B cell (primary cell): Measurements from ENCODE around the gene PCBP3. TPM values are rescaled to one million over a fixed set of nuclear protein-coding genes. Genes with fewer than 3 reads are reported as not detected.

Experiments
- ATAC-seq: fragments of 200-7000 bp; cut with Tn5 transposase; one replicate; pipeline ENCODE4 v1.10.0; 2021; ENCODE audit warnings: low read depth, mild to moderate bottlenecking, moderate number of reproducible peaks, moderate library complexity
- CTCF ChIA-PET: fragments of 350-600 bp; sonication (Branson Sonifier 250); formaldehyde crosslinking; loops from one replicate; lab custom pipeline; 2021; ENCODE audit warnings: antibody characterized with exemption, inconsistent platforms; lab: Charles Lee
- POLR2A ChIA-PET: fragments of 350-600 bp; sonication (Branson Sonifier 250); formaldehyde crosslinking; loops from one replicate; lab custom pipeline; 2021; ENCODE audit warnings: antibody characterized with exemption; lab: Charles Lee
- DNase-seq: peaks from one replicate; pipeline ENCODE4 v3.0.0; 2013
- H2AFZ ChIP-seq: 2 replicates; pipeline ENCODE4 v1.6.1; 2012; ENCODE audit warnings: mild to moderate bottlenecking, low read depth, low read length; ENCODE audit not compliant: insufficient read depth, poor library complexity, severe bottlenecking
- H3K27ac ChIP-seq, 2 donors: 1 replicate in 1 of 2; 2 replicates in 1 of 2; pipeline ENCODE4 v1.5.1; 2012 to 2013; ENCODE audit warnings: low read length in 2 of 2, mild to moderate bottlenecking in 2 of 2, moderate library complexity in 1 of 2
- H3K27me3 ChIP-seq, 4 experiments: fragments of 200-600 bp in 1 of 4; sonication (generic) in 1 of 4; replicated peaks in 1 of 4; 1 replicate in 2 of 4; 2 replicates in 2 of 4; pipeline versions ENCODE4 v1.6.1 to v1.7.0; 2013 to 2016; ENCODE audit warnings: low read length in 3 of 4, mild to moderate bottlenecking in 2 of 4, mixed read lengths in 1 of 4, moderate library complexity in 1 of 4; ENCODE audit not compliant: insufficient read depth in 4 of 4, control insufficient read depth in 3 of 4; ENCODE audit errors: control extremely low read depth in 1 of 4
- H3K36me3 ChIP-seq, 2 experiments: replicated peaks in 1 of 2; 1 replicate in 1 of 2; 2 replicates in 1 of 2; pipeline versions ENCODE4 v1.6.1 to v1.7.1; 2013; ENCODE audit warnings: low read length in 1 of 2; ENCODE audit not compliant: insufficient read depth in 2 of 2, control insufficient read depth in 1 of 2; ENCODE audit errors: control extremely low read depth in 1 of 2, extremely low read depth in 1 of 2
- H3K4me1 ChIP-seq, 2 donors: fragments of 200-600 bp in 1 of 2; sonication (generic) in 1 of 2; 1 replicate in 1 of 2; 2 replicates in 1 of 2; pipeline versions ENCODE4 v1.5.1 to v1.6.1; 2013 to 2017; ENCODE audit warnings: low read length in 2 of 2; ENCODE audit not compliant: control insufficient read depth in 2 of 2, insufficient read depth in 2 of 2
- H3K4me2 ChIP-seq: replicated peaks from 2 replicates; pipeline ENCODE3; 2012; ENCODE audit warnings: mild to moderate bottlenecking, low read depth, low read length; ENCODE audit not compliant: poor library complexity, severe bottlenecking
- H3K4me3 ChIP-seq, 5 experiments: fragments of 200-600 bp in 1 of 5; sonication (generic) in 1 of 5; 1 replicate in 3 of 5; 2 replicates in 2 of 5; pipeline versions ENCODE4 v1.5.1 to v1.7.0; 2011 to 2016; ENCODE audit warnings: low read length in 4 of 5, mild to moderate bottlenecking in 4 of 5, low read depth in 2 of 5, control low read depth in 1 of 5, moderate library complexity in 1 of 5; ENCODE audit not compliant: insufficient read depth in 1 of 5; ENCODE audit errors: control extremely low read depth in 1 of 5, extremely low read depth in 1 of 5
- H3K79me2 ChIP-seq: fragments of 200-600 bp; sonication (generic); one replicate; pipeline ENCODE4 v1.6.0; 2016; ENCODE audit warnings: low read length; ENCODE audit not compliant: control insufficient read depth, insufficient read depth
- H3K9ac ChIP-seq: fragments of 200-600 bp; sonication (generic); 2 replicates; pipeline ENCODE4 v1.6.1; 2017; ENCODE audit warnings: mild to moderate bottlenecking, low read length, moderate library complexity
- H3K9me3 ChIP-seq, 3 donors: one replicate each; pipeline versions ENCODE4 v1.6.1 to v1.7.1; 2013; ENCODE audit warnings: low read length in 2 of 3; ENCODE audit not compliant: control insufficient read depth in 2 of 3, insufficient read depth in 1 of 3; ENCODE audit errors: control extremely low read depth in 1 of 3
- H4K20me1 ChIP-seq: 2 replicates; pipeline ENCODE4 v1.6.0; 2012; ENCODE audit warnings: mild to moderate bottlenecking, low read length; ENCODE audit not compliant: insufficient read depth, control insufficient read depth, poor library complexity, severe bottlenecking
- H3K27ac Mint-ChIP-seq: one replicate; pipeline ENCODE4 v1.8.0; 2021; ENCODE audit warnings: mixed read lengths
- H3K27me3 Mint-ChIP-seq: one replicate; pipeline ENCODE4 v1.8.0; 2021; ENCODE audit warnings: mixed read lengths
- H3K4me1 Mint-ChIP-seq: one replicate; pipeline ENCODE4 v1.8.0; 2021; ENCODE audit warnings: mixed read lengths
- H3K4me3 Mint-ChIP-seq: one replicate; pipeline ENCODE4 v1.8.0; 2021; ENCODE audit warnings: mixed read lengths
- H3K9me3 Mint-ChIP-seq: one replicate; pipeline ENCODE4 v1.8.0; 2022; ENCODE audit warnings: mixed read lengths; ENCODE audit not compliant: insufficient read depth
- CTCF ChIP-seq: fragments of 200-600 bp; IDR thresholded peaks from one replicate; pipeline ENCODE4 v1.8.0; 2022; ENCODE audit warnings: antibody characterized with exemption, mild to moderate bottlenecking
- EZH2 ChIP-seq: IDR thresholded peaks from 2 replicates; pipeline ENCODE4 v1.6.1; 2012; ENCODE audit warnings: borderline replicate concordance, low read depth, mild to moderate bottlenecking, moderate library complexity, low read length; ENCODE audit not compliant: insufficient read depth, poor library complexity, severe bottlenecking
- WGBS: methylation state at CpG from one replicate; pipeline ENCODE4 v1.1.5; 2013; ENCODE audit warnings: missing lambda C conversion rate; ENCODE audit not compliant: insufficient coverage; 5-methylcytosine and 5-hydroxymethylcytosine counted together
- intact Hi-C: fragments of 100-400 bp; cut with micrococcal nuclease; formaldehyde crosslinking; loops from one replicate; pipeline ENCODE4 v1.10.0; 2022
- polyA plus RNA-seq: library from polyadenylated mRNA; depleted of rRNA; stranded (reverse); fragments of >200 nt; gene quantifications from 2 replicates; pipeline ENCODE4 v1.2.3, GENCODE V29; 2012
- total RNA-seq, 2 donors: library from RNA; stranded (reverse); fragments of 120-200 nt in 1 of 2; gene quantifications; 1 replicate in 1 of 2; 2 replicates in 1 of 2; pipeline versions ENCODE4 v1.2.3 to v1.2.4, GENCODE V29; 2013 to 2022

Gene PCBP3
- total and polyA plus RNA-seq, 2 donors (not counting 1 experiment from before 2014, with no cell fraction given) = 0.45 to 2.7 TPM

GRCh38 chr21:45854690-45855247 lies 211.2 kb downstream of the PCBP3 start:
- Histone ChIP-seq H3K4me1 (no peaks in the 10 kb centered on the region), H3K36me3 (no peaks in the 10 kb centered on the region), H3K27me3 (peaks cover 0 to 5% (median 0%) of the 10 kb centered on the region in 4 experiments), H3K9me3 (no peaks in the 10 kb centered on the region), H4K20me1 (no peaks in the 10 kb centered on the region), H2AFZ (no peak overlapping the region), H3K27ac (no peak overlapping the region), H3K79me2 (no peaks in the 10 kb centered on the region), H3K4me2 (no peak overlapping the region), H3K9ac (no peak overlapping the region), H3K4me3 (no peak overlapping the region)
- Mint-ChIP-seq H3K27ac (no peak overlapping the region), H3K4me1 (no peaks in the 10 kb centered on the region), H3K9me3 (no peaks in the 10 kb centered on the region), H3K4me3 (no peak overlapping the region), H3K27me3 (peaks cover 15% of the 10 kb centered on the region)
- no peak for TF ChIP-seq EZH2
- TF ChIP-seq CTCF = no peak
- intact Hi-C loops = no loop called here
- DNase-seq (no peak), ATAC-seq (no peak)
- CTCF ChIA-PET = interaction anchor here (1.0 kb wide), 1 partner anchor 716 kb away, joined by 3 read pairs; no protein-coding TSS in a partner anchor
- POLR2A ChIA-PET = no interaction called here
- whole genome bisulfite sequencing = 82% methylated on average over 12 of the region's 12 CpGs

GRCh38 chr21:45855248-45855811 lies 211.8 kb downstream of the PCBP3 start:
- Histone ChIP-seq H3K4me1 (no peaks in the 10 kb centered on the region), H3K4me3 (no peak overlapping the region), H4K20me1 (no peaks in the 10 kb centered on the region), H3K9me3 (no peaks in the 10 kb centered on the region), H3K27ac (no peak overlapping the region), H3K4me2 (no peak overlapping the region), H3K9ac (no peak overlapping the region), H3K79me2 (no peaks in the 10 kb centered on the region), H3K36me3 (no peaks in the 10 kb centered on the region), H3K27me3 (no peaks in the 10 kb centered on the region), H2AFZ (no peak overlapping the region)
- ChIA-PET CTCF (no interaction called here), POLR2A (no interaction called here)
- Mint-ChIP-seq H3K27me3 (peaks cover 9% of the 10 kb centered on the region), H3K4me3 (no peak overlapping the region), H3K9me3 (no peaks in the 10 kb centered on the region), H3K4me1 (no peaks in the 10 kb centered on the region), H3K27ac (no peak overlapping the region)
- WGBS = 85% methylated on average over 15 of the region's 18 CpGs
- DNase-seq (no peak), ATAC-seq (no peak)
- TF ChIP-seq EZH2 (no peak), CTCF (no peak)
- intact Hi-C loops = no loop called here
